IPS-15b (cell line): ENCODE data around the gene LRRC51.
"Not testable (repeated sequence)": the region's sequence is repeated elsewhere in the genome, so short reads cannot be mapped to it uniquely, and the experiment has no call there.

Experiments used
- H3K27me3 ChIP-seq: one replicate; pipeline ENCODE4 v1.6.1; 2013; ENCODE audit warnings: low read length; ENCODE audit not compliant: control insufficient read depth, insufficient read depth
- H3K36me3 ChIP-seq: one replicate; pipeline ENCODE4 v1.6.1; 2013; ENCODE audit warnings: low read length; ENCODE audit not compliant: control insufficient read depth, insufficient read depth
- H3K4me1 ChIP-seq: one replicate; pipeline ENCODE4 v1.6.1; 2013; ENCODE audit warnings: mild to moderate bottlenecking, low read length; ENCODE audit not compliant: control insufficient read depth, insufficient read depth
- H3K4me3 ChIP-seq: one replicate; pipeline ENCODE4 v1.5.1; 2013; ENCODE audit warnings: low read depth, low read length
- H3K9ac ChIP-seq: one replicate; pipeline ENCODE4 v1.6.1; 2013; ENCODE audit warnings: low read depth, mild to moderate bottlenecking, low read length
- H3K9me3 ChIP-seq: one replicate; pipeline ENCODE4 v1.6.1; 2013; ENCODE audit warnings: mild to moderate bottlenecking, low read length; ENCODE audit not compliant: control insufficient read depth, insufficient read depth

The LRRC51 gene

GRCh38 chr11:72114570-72114969 lies 33.9 kb downstream of the LRRC51 start:
- Histone ChIP-seq H3K9me3 (no peaks in the 10 kb centered on the region), H3K36me3 (peaks cover 2% of the 10 kb centered on the region), H3K4me3 (no peak overlapping the region), H3K27me3 (no peaks in the 10 kb centered on the region), H3K9ac (no peak overlapping the region), H3K4me1 (peaks cover 6% of the 10 kb centered on the region)

DNA sequence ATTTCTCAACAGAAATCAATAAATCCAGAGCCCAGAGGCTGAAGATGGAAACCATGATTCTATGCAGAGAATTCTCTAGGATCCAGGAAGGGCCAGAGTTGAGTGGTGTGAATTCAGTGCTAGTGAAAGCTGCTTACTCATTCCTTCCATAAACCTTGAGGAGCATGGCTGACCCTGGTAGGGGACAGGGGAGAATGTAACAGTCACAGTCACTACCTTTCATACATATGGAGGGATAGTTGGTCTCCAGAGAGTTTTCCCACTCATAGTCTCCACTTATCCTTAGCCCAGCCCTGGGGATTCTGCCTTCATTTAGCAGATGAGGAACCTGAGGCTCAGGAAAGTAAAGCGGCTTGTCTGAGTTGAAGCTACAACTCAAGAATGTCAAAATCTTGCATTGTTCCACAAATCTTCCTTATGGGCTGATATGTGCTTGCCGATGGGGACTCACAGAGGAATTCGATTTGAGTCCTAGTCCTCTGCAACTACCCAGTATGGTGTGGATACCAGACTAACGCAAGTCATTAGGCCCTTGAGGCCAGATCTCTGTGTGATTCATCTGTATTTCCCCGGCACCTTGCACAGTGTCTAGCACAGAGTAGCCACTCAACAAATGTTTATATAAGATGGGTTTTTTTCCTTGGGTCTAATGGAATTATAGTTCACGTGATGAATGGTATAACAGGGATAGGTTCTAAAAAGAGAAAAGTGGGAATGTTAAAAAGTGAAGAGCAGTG lies 35.5 kb downstream of the LRRC51 start:
- H3K4me1 ChIP-seq: peaks cover 6% of the 10 kb centered on the region
- H3K27me3 ChIP-seq: no peaks in the 10 kb centered on the region
- no peak overlapping the region for H3K9ac ChIP-seq
- no peaks in the 10 kb centered on the region for H3K36me3 ChIP-seq
- no peaks in the 10 kb centered on the region for H3K9me3 ChIP-seq
- H3K4me3 ChIP-seq: no peak overlapping the region

GRCh38 chr11:72119198-72119597 lies 38.5 kb downstream of the LRRC51 start:
- Histone ChIP-seq H3K36me3 (no peaks in the 10 kb centered on the region), H3K9me3 (no peaks in the 10 kb centered on the region), H3K27me3 (no peaks in the 10 kb centered on the region), H3K4me1 (no peaks in the 10 kb centered on the region), H3K4me3 (no peak overlapping the region), H3K9ac (no peak overlapping the region)

- no peaks in the 10 kb centered on the region for H3K4me1 ChIP-seq
- H3K27me3 ChIP-seq: no peaks in the 10 kb centered on the region
Observed at GRCh38 chr11:72120930-72121329, 40.3 kb downstream of the LRRC51 start.

DNA sequence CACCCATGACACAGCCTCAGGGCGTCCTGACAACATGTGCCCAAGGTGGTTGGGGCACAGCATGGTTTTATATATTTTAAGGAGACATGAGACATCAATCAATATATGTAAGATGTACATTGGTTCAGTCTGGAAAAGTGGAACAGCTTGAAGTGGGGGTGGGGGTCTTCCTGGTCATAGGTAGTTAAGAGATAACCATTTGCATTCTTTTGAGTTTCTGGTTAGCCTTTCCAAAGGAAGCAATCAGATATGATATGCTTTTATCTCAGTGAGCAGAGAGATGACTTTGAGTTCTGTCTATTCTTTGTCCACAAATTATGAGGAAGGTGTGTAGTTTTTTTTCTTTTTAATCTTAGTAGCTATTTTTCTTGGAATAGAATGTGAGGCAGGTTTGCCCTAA lies 42.0 kb downstream of the LRRC51 start:
- H3K9ac ChIP-seq: no peak overlapping the region
- H3K4me3 ChIP-seq: no peak overlapping the region
- no peaks in the 10 kb centered on the region for H3K4me1 ChIP-seq
- no peaks in the 10 kb centered on the region for H3K27me3 ChIP-seq
- no peaks in the 10 kb centered on the region for H3K36me3 ChIP-seq
- no peaks in the 10 kb centered on the region for H3K9me3 ChIP-seq

More at GRCh38 chr11:72120930-72121329, 40.3 kb downstream of the LRRC51 start:
- no peak overlapping the region for H3K9ac ChIP-seq
- H3K36me3 ChIP-seq: no peaks in the 10 kb centered on the region
- H3K4me3 ChIP-seq: no peak overlapping the region
- no peaks in the 10 kb centered on the region for H3K9me3 ChIP-seq

DNA sequence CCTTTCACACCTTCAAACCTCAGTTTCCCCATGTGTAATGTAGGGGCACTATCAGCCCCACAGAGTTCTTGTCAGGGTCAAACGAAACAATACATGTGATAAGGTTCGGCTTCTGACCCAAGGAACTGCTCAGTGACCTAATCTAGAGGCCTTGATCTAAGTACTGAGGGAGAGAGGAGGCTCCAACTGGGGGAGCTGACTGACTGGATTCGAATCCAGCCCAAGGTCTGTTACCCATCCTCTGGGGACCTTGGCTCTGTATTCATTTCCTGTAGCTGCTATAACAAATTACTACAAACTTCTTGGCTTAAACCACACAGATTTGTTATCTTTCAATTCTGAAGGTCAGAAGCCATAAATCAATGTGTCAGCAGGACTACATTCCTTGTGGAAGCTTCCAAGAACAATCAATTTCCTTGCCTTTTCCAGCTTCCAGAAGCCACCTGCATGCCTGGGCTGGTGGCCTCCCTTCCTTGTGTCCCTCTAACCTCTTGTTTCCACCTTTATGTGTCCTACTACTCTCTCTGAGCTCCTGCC lies 42.5 kb downstream of the LRRC51 start:
- Histone ChIP-seq H3K27me3 (no peaks in the 10 kb centered on the region), H3K4me3 (no peak overlapping the region), H3K4me1 (no peaks in the 10 kb centered on the region), H3K9me3 (peaks cover 3% of the 10 kb centered on the region), H3K9ac (no peak overlapping the region), H3K36me3 (no peaks in the 10 kb centered on the region)

GRCh38 chr11:72124046-72124445 lies 43.4 kb downstream of the LRRC51 start:
- Histone ChIP-seq H3K36me3 (no peaks in the 10 kb centered on the region), H3K4me1 (no peaks in the 10 kb centered on the region), H3K9me3 (peaks cover 5% of the 10 kb centered on the region), H3K9ac (no peak overlapping the region), H3K27me3 (no peaks in the 10 kb centered on the region), H3K4me3 (no peak overlapping the region)

DNA sequence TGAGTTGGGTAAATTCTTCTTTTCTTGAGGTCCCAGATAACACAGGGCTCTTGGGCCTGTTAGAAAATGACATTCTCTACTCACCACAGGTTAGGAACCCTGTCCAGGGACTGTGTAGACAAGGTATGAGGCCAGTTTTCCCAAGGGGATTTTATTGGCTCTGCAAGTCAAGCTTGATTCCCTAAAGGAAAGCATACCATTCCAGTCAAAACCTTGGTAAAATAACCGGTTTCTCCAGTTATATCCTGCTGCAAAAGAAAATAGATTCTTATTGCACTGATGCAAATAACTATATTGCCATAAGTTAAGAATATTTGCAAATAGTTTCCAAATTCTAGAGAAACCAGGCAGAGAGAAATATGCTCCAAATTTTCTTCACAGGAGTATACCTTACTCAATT lies 45.3 kb downstream of the LRRC51 start:
- Histone ChIP-seq H3K27me3 (no peaks in the 10 kb centered on the region), H3K4me3 (no peak overlapping the region), H3K9me3 (peaks cover 5% of the 10 kb centered on the region), H3K36me3 (no peaks in the 10 kb centered on the region), H3K9ac (no peak overlapping the region), H3K4me1 (no peaks in the 10 kb centered on the region)

DNA sequence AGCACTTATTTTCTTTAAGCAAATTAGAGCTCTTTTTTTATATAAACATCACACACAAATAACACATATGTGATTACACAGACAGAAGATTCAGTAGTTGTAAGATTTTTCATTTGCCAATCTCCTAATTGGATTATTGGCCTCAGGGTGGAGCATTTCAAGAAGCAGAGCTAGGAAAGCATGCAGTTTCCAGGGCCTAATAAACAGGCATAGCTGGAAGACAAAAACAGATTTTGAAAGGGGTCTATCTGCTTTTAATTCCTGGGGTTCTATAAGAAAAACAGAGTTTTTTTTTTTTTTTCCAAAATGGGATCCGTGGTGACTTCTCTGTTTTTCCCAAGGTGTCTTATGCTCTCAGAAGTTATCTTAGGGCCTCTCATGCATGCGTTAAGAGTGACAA lies 47.3 kb downstream of the LRRC51 start:
- no peak overlapping the region for H3K4me3 ChIP-seq
- no peaks in the 10 kb centered on the region for H3K36me3 ChIP-seq
- H3K4me1 ChIP-seq: no peaks in the 10 kb centered on the region
- peaks cover under 1% of the 10 kb centered on the region for H3K27me3 ChIP-seq
- H3K9ac ChIP-seq: no peak overlapping the region
- H3K9me3 ChIP-seq: peaks cover 5% of the 10 kb centered on the region

DNA sequence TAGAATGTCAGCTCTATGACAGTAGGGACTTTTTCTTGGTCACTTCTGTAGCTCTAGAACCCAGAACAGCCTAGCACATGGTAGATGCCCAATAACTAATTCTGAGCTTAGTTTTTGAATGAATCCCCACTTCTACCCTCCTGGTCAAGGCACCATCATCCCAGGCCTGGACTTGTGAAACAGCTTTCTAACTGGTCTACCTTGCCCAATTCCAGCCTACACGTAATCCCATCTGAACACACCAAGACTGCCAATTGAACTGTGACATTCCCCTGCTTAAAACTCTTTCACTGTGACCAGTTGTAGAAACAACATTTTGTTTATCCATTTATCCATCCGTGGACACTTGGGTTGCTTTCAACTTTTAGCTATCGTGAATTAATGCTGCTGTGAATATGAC lies 48.7 kb downstream of the LRRC51 start:
- Histone ChIP-seq H3K36me3 (no peaks in the 10 kb centered on the region), H3K4me3 (no peak overlapping the region), H3K9me3 (peaks cover 5% of the 10 kb centered on the region), H3K4me1 (no peaks in the 10 kb centered on the region), H3K9ac (no peak overlapping the region), H3K27me3 (peaks cover 2% of the 10 kb centered on the region)

- Histone ChIP-seq H3K4me3 (no peak overlapping the region), H3K9ac (no peak overlapping the region), H3K9me3 (peaks cover 5% of the 10 kb centered on the region), H3K27me3 (peaks cover 2% of the 10 kb centered on the region), H3K4me1 (no peaks in the 10 kb centered on the region), H3K36me3 (no peaks in the 10 kb centered on the region)
Observed at GRCh38 chr11:72132646-72133045, 52.0 kb downstream of the LRRC51 start.

DNA sequence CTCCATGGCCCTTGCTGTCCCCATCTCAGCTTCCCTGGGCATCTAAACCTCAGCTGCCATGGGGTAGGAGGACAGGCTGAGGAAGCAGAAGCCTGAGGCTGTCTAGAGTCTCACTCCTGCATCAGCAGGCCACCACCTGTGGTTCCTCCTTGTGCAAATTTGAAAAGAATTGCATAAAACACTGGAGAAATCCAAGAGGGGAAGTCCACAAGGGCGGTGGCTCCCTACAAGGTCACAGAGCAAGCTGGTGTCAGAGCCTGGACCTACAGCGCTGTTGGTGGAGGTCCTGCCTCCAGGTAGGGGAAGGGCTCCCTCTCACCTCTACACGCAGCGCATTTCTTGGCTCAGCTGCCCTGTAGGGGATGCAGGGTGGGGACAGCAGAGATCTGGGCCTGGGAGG lies 54.8 kb downstream of the LRRC51 start, which contains the start of gene FOLR3:
Gene FOLR3, plus strand, starts transcription at position 253 of the 400 bp plus-strand sequence. CDS start 228 bp downstream, outside the sequence.
- H3K4me1 ChIP-seq, H3K27me3 ChIP-seq, H3K9me3 ChIP-seq, H3K9ac ChIP-seq, H3K4me3 ChIP-seq, H3K36me3 ChIP-seq: not testable (repeated sequence)
